PC-9 (cell line): ENCODE results near the gene TBC1D9B.

ENCODE experiments used
- CTCF ChIP-seq: fragments of 200-600 bp; sonication (generic); conservative IDR thresholded peaks from 2 replicates; pipeline ENCODE4 v1.6.1; 2017; ENCODE audit warnings: mixed run types, antibody characterized with exemption, mild to moderate bottlenecking, moderate library complexity
- EZH2 ChIP-seq: fragments of 200-600 bp; sonication (generic); IDR thresholded peaks from 2 replicates; pipeline ENCODE4 v1.8.0; 2017; ENCODE audit warnings: antibody characterized with exemption, low read depth

GRCh38 chr5:179936976-179937681, 29.4 kb upstream of the TBC1D9B start:
- TF ChIP-seq CTCF (no peak), EZH2 (no peak)
